Fibroblast of lung (primary cell): ENCODE data around the gene SLC6A20.

ENCODE experiments used
- CTCF ChIP-seq, 2 donors: IDR thresholded peaks in 1 of 2; conservative IDR thresholded peaks in 1 of 2; 1 replicate in 1 of 2; 2 replicates in 1 of 2; pipeline ENCODE4 v1.5.1; 2011 to 2012; ENCODE audit warnings: low read length in 2 of 2, control low read depth in 1 of 2, inconsistent platforms in 1 of 2, low read depth in 1 of 2, mild to moderate bottlenecking in 1 of 2
- EZH2 ChIP-seq: IDR thresholded peaks from 2 replicates; pipeline ENCODE4 v1.5.1; 2012; ENCODE audit warnings: low read length, control low read depth, mild to moderate bottlenecking; ENCODE audit errors: missing control alignments

- TF ChIP-seq EZH2 (no peak), CTCF (conservative IDR thresholded peaks at IDR 0.05 in 1 of 2, IDR thresholded peaks at IDR 0.05 in 1 of 2; ENCODE audit: low read depth in 1 of 2, low read length in 2 of 2) (no peak)
These were observed 46.5 kb downstream of the SLC6A20 start for GRCh38 chr3:45749880-45750279.
